Adrenal gland (tissue), 12 donors: ENCODE measurements around the gene YKT6. TPM values are rescaled to one million over a fixed set of nuclear protein-coding genes. Genes with fewer than 3 reads are reported as not detected.

ENCODE experiments used
- DNase-seq, 7 donors: peaks; one replicate each; pipeline ENCODE4 v3.0.0-alpha.2; 2019 to 2020
- H3K27ac ChIP-seq, 5 donors: fragments of 200-600 bp; sonication (generic) in 4 of 5; 1 replicate in 3 of 5; 2 replicates in 2 of 5; pipeline versions ENCODE4 v1.5.1 to v1.8.0; 2016 to 2020; ENCODE audit warnings: mild to moderate bottlenecking in 1 of 5
- H3K27me3 ChIP-seq: fragments of 200-600 bp; 2 replicates; pipeline ENCODE4 v1.8.0; 2021
- H3K36me3 ChIP-seq, 2 donors: fragments of 200-600 bp; replicated peaks in 1 of 2; 1 replicate in 1 of 2; 2 replicates in 1 of 2; pipeline versions ENCODE4 v1.5.1 to v1.8.0; 2018 to 2022
- H3K4me1 ChIP-seq, 2 donors: fragments of 200-600 bp; replicated peaks in 1 of 2; 1 replicate in 1 of 2; 2 replicates in 1 of 2; pipeline versions ENCODE4 v1.5.1 to v1.8.0; 2018 to 2021
- H3K4me3 ChIP-seq, 4 donors: fragments of 200-600 bp; sonication (generic) in 3 of 4; one replicate each; pipeline ENCODE4 v1.5.1; 2016 to 2018
- H3K9me3 ChIP-seq, 3 donors: fragments of 200-600 bp; sonication (generic) in 1 of 3; replicated peaks in 1 of 3; 1 replicate in 2 of 3; 2 replicates in 1 of 3; pipeline versions ENCODE4 v1.5.1 to v1.8.0; 2016 to 2021
- CTCF ChIP-seq, 6 experiments: fragments of 450-650 bp in 4 of 6; fragments of 200-600 bp in 2 of 6; sonication (generic) in 1 of 6; IDR thresholded peaks; 1 replicate in 5 of 6; 2 replicates in 1 of 6; pipeline versions ENCODE4 v1.5.1 to v1.8.0; 2016 to 2021; ENCODE audit warnings: antibody characterized with exemption in 6 of 6, mild to moderate bottlenecking in 2 of 6, moderate library complexity in 1 of 6
- POLR2A ChIP-seq, 2 donors: fragments of 450-650 bp; IDR thresholded peaks; one replicate each; pipeline ENCODE4 v1.6.1; 2017; ENCODE audit warnings: antibody characterized with exemption in 2 of 2, mild to moderate bottlenecking in 2 of 2, moderate library complexity in 1 of 2
- WGBS, 4 donors: extraction: QIAGEN DNeasy Blood & Tissue Kit in 2 of 4; methylation state at CpG; one replicate each; pipeline versions ENCODE4 v1.1.5 to v1.1.7; 2013 to 2017; 5-methylcytosine and 5-hydroxymethylcytosine counted together
- intact Hi-C, 2 donors: fragments of 100-400 bp; cut with DNase I; formaldehyde crosslinking; loops; one replicate each; pipeline versions ENCODE4 v1.14.1 to v1.15.0; 2022 to 2023
- polyA plus RNA-seq, 3 donors: library from polyadenylated mRNA; stranded (reverse); fragments of 200-250 nt in 2 of 3; fragments of 350-450 nt in 1 of 3; fragmentation: Illumina TruSeq in 1 of 3; extraction: RNeasy Lipid Tissue Mini Kit (QIAGEN cat#74804) in 1 of 3; gene quantifications; one replicate each; pipeline ENCODE4 v1.2.3, GENCODE V29; 2013 to 2014
- total RNA-seq, 9 donors: library from RNA; depleted of rRNA in 4 of 9; stranded (reverse); fragments of >200 nt in 4 of 9; fragments of 120-200 nt in 1 of 9; fragmentation: NEBNext Ultra II Directional in 1 of 9; extraction: Animal tissue kit (Norgen Biotek cat#: 25700) in 1 of 9; gene quantifications; one replicate each; pipeline versions ENCODE4 v1.1.0 to v1.2.4, GENCODE V29; 2013 to 2023
- donor health status: healthy with polysubstance abuse.
- donor health status: Bipolar disorder and iron deficiency.
- donor health status: DM: yes; HTN: yes; CAD: no.
- donor health status: DM: no; HTN: no; CAD: no.
- donor health status: DM: no; HTN: no; CAD: no.
- donor health status: DM: yes; HTN: yes; CAD: no.

YKT6 gene
- total and polyA plus RNA-seq, 12 donors, result 32.8 to 94.7 (median 53.8) TPM

DNA sequence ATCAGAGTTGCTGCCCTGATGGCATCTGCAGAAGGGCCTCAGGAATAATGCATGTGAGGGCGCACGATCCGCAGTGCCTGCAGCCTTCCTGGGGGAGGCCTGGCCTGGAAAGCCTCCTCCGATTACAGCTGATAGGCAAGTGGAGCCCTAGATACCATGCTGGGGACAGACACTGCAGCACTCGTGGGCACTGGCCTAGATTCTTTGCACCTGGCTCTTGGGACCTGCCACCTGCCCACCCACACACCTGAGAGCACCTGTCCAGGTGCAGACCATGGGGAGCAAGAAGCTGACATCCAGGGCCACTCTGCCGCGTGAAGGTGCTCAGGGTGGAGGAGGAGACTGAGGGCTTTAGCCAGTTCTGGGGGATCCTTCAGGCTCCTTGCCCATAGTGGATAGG, 14.8 kb downstream of the YKT6 start:
- Histone ChIP-seq H3K27ac (no peak overlapping the region), H3K36me3 (peaks cover 0 to 28% of the 10 kb centered on the region in 2 donors), H3K9me3 (no peaks in the 10 kb centered on the region), H3K4me3 (no peak overlapping the region), H3K27me3 (no peaks in the 10 kb centered on the region), H3K4me1 (no peaks in the 10 kb centered on the region)
- DNase-seq, result no peak
- intact Hi-C loops, result no loop called here
- no peak for TF ChIP-seq POLR2A (IDR thresholded peaks at IDR 0.05)
- no peak for TF ChIP-seq CTCF (IDR thresholded peaks at IDR 0.05)
- 84 to 89% (median 87%) methylated on average over 5 to 7 of the region's 7 CpGs for WGBS, 4 donors

- Histone ChIP-seq H3K4me1 (no peaks in the 10 kb centered on the region), H3K27me3 (no peaks in the 10 kb centered on the region), H3K9me3 (no peaks in the 10 kb centered on the region), H3K4me3 (no peak overlapping the region), H3K36me3 (peaks cover 0 to 23% of the 10 kb centered on the region in 2 donors), H3K27ac (peak overlapping the region in 1 of 5 donors; percentile 22)
- DNase-seq, result no peak
- 74 to 84% (median 78%) methylated on average over 6 to 8 of the region's 8 CpGs for WGBS, 4 donors
- intact Hi-C loops, result no loop called here
- no peak for TF ChIP-seq POLR2A (IDR thresholded peaks at IDR 0.05)
- TF ChIP-seq CTCF (IDR thresholded peaks at IDR 0.05), result no peak
Measured at GRCh38 chr7:44216019-44216418, 15.2 kb downstream of the YKT6 start.

GRCh38 chr7:44216521-44217222, 15.9 kb downstream of the YKT6 start:
- intact Hi-C loops, result no loop called here
- H3K9me3 ChIP-seq, result no peaks in the 10 kb centered on the region
- H3K27me3 ChIP-seq, result no peaks in the 10 kb centered on the region
- DNase-seq, result peak in 2 of 7 donors; percentile 37 to 84
- peaks cover 0 to 17% of the 10 kb centered on the region in 2 donors for H3K36me3 ChIP-seq
- H3K4me1 ChIP-seq, result no peaks in the 10 kb centered on the region
- peak overlapping the region in 1 of 5 donors; percentile 22 for H3K27ac ChIP-seq
- WGBS, 4 donors, result 60 to 81% (median 71%) methylated on average over 7 to 13 of the region's 13 CpGs
- TF ChIP-seq CTCF (IDR thresholded peaks at IDR 0.05) (no peak), POLR2A (IDR thresholded peaks at IDR 0.05) (no peak)
- H3K4me3 ChIP-seq, result no peak overlapping the region

DNA sequence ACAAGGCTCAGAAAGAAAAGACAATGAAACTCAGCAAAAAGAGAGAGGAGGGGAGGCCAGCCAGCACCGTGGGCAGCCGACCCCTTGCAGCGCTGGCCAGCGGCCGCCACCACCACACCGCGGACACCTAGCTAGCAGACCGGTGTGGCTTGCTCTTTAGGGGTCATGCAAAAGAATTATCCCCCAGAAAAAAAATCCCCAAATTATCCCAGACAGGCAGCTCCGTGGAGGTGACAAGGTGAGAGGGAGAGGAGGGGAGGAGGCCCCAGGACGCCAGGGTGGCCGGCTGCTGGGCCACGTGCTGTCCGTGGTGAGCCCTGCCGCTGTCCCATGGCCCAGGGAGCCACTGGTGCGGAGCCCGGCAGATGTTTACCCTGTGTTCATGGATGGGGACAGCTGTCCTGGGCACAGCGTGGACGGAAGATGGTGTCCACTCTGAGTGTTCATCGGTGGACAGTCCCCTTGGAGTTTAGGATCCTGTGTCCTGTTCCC, 16.5 kb downstream of the YKT6 start:
- Histone ChIP-seq H3K27ac (no peak overlapping the region), H3K36me3 (peaks cover 0 to 11% of the 10 kb centered on the region in 2 donors), H3K4me1 (no peaks in the 10 kb centered on the region), H3K9me3 (no peaks in the 10 kb centered on the region), H3K4me3 (no peak overlapping the region), H3K27me3 (no peaks in the 10 kb centered on the region)
- intact Hi-C loops, result no loop called here
- WGBS, 4 donors, result 80 to 87% (median 82%) methylated on average over 12 to 19 of the region's 19 CpGs
- TF ChIP-seq POLR2A (IDR thresholded peaks at IDR 0.05) (no peak), CTCF (IDR thresholded peaks at IDR 0.05) (no peak)
- no peak for DNase-seq
